ENCODE measurements around the gene FOCAD. TPM values are rescaled to one million over a fixed set of nuclear protein-coding genes. Genes with fewer than 3 reads are reported as not detected.

FOCAD gene
- total and polyA plus RNA-seq, 2 of the 8 experiments (the other 6 are each of a cell fraction or from before 2014, with no cell fraction given): 22.0 to 38.4 TPM

GRCh38 chr9:21039302-21039701, 355.2 kb downstream of the FOCAD start:
- H2BK12ac ChIP-seq (ENCODE audit: low read depth, low read length): no peak overlapping the region
- CTCF ChIA-PET (ENCODE audit: partially characterized antibody): interaction anchor here (1.5 kb wide), 1 partner anchor 1522 kb away, joined by 3 read pairs; no protein-coding TSS in a partner anchor
- no peak overlapping the region for H3K4me3 ChIP-seq (ENCODE audit: extremely low read depth in 1 of 4, insufficient read depth in 2 of 4, low read depth in 3 of 4, low read length in 4 of 4)
- H3K23ac ChIP-seq (ENCODE audit: insufficient read length): no peak overlapping the region
- H2AK5ac ChIP-seq (ENCODE audit: low read depth, low read length): no peak overlapping the region
- H2BK5ac ChIP-seq (ENCODE audit: low read depth, low read length): no peak overlapping the region
- no peak overlapping the region for H2BK120ac ChIP-seq (replicated peaks; ENCODE audit: low read depth, low read length)
- no peak overlapping the region for H4K5ac ChIP-seq (ENCODE audit: insufficient read length, low read depth, low read length)
- DNase-seq (ENCODE audit: low read depth in 1 of 2, low spot score in 2 of 2) (no peak), FAIRE-seq (no peak)
- no peaks in the 10 kb centered on the region; a peak in 2 of 7 replicates for H3K27me3 ChIP-seq (replicated peaks in 1 of 4; ENCODE audit: control insufficient read depth in 3 of 4, extremely low read depth in 1 of 4, insufficient read depth in 3 of 4, low read length in 3 of 4)
- peak overlapping the region; percentile 75 for H3K4ac ChIP-seq (replicated peaks; ENCODE audit: insufficient read length, low read depth, low read length)
- no peak overlapping the region for H2BK20ac ChIP-seq (ENCODE audit: low read length)
- no peak overlapping the region for H3K56ac ChIP-seq (replicated peaks; ENCODE audit: insufficient read length, low read depth, low read length)
- H2BK15ac ChIP-seq (ENCODE audit: low read length): no peak overlapping the region
- no peak overlapping the region for H3K9ac ChIP-seq (replicated peaks in 1 of 4; ENCODE audit: extremely low read depth in 1 of 4, low read depth in 3 of 4, low read length in 3 of 4)
- H3K14ac ChIP-seq (ENCODE audit: insufficient read length): no peak overlapping the region
- no peak overlapping the region for H2AFZ ChIP-seq (ENCODE audit: low read length)
- no peak overlapping the region for H3K18ac ChIP-seq (ENCODE audit: extremely low read depth, low read length)
- 73% methylated on average over 1 of the region's 1 CpG; no CpG with 5 or more reads in 1 of the 2 experiments for WGBS, 2 experiments (ENCODE audit: extremely low coverage in 1 of 2, insufficient coverage in 1 of 2, insufficient read length in 1 of 2, insufficient replicate concordance in 2 of 2, low coverage in 1 of 2, low lambda C conversion rate in 2 of 2, missing lambda C conversion rate in 1 of 2)
- no peaks in the 10 kb centered on the region for H3K23me2 ChIP-seq (ENCODE audit: low read depth, low read length)
- H3K4me2 ChIP-seq (ENCODE audit: insufficient read depth in 1 of 2, low read depth in 2 of 2, low read length in 2 of 2): no peak overlapping the region
- H3K4me1 ChIP-seq (replicated peaks in 1 of 4; ENCODE audit: control insufficient read depth in 3 of 4, insufficient read depth in 4 of 4, low read length in 3 of 4): peaks cover 0 to 2% (median 0%) of the 10 kb centered on the region in 4 experiments; a peak in 1 of 7 replicates
- H4K8ac ChIP-seq (ENCODE audit: extremely low read depth, insufficient read depth, low read length): no peak overlapping the region
- H3K36me3 ChIP-seq (ENCODE audit: control insufficient read depth in 2 of 4, insufficient read depth in 4 of 4, low read length in 3 of 4): no peaks in the 10 kb centered on the region
- POLR2A ChIA-PET (ENCODE audit: partially characterized antibody): no interaction called here
- no peaks in the 10 kb centered on the region for H4K20me1 ChIP-seq (replicated peaks in 1 of 2; ENCODE audit: control insufficient read depth in 1 of 2, insufficient read depth in 2 of 2, low read length in 2 of 2)
- no peak overlapping the region for H3K27ac ChIP-seq (ENCODE audit: low read depth, low read length)
- no peak overlapping the region for H4K91ac ChIP-seq (replicated peaks; ENCODE audit: insufficient read length, low read length)
- H3K79me1 ChIP-seq (ENCODE audit: low read depth, low read length): no peaks in the 10 kb centered on the region
- H3K9me3 ChIP-seq (ENCODE audit: insufficient read depth in 2 of 2, low read depth in 1 of 2, low read length in 1 of 2): no peaks in the 10 kb centered on the region
- TF ChIP-seq CHD2 (IDR thresholded peaks at IDR 0.05; ENCODE audit: low read length): no peak
- no peak for TF ChIP-seq GABPA (IDR thresholded peaks at IDR 0.05; ENCODE audit: borderline replicate concordance, insufficient read depth, low read length)
- TF ChIP-seq POLR2A (IDR thresholded peaks at IDR 0.05; ENCODE audit: control extremely low read depth in 1 of 2, low read depth in 2 of 2, low read length in 2 of 2): no peak
- no peak for TF ChIP-seq RNF2 (IDR thresholded peaks at IDR 0.05; ENCODE audit: borderline replicate concordance, low read depth, low read length, missing control alignments, poor library complexity, severe bottlenecking)
- no peak for TF ChIP-seq BACH1 (IDR thresholded peaks at IDR 0.05; ENCODE audit: low read length)
- TF ChIP-seq CREB1 (IDR thresholded peaks at IDR 0.05): no peak
- no peak for TF ChIP-seq POU5F1 (IDR thresholded peaks at IDR 0.05; ENCODE audit: low read depth, low read length)
- TF ChIP-seq FOSL1 (IDR thresholded peaks at IDR 0.05; ENCODE audit: insufficient read depth, low read depth, low read length): no peak
- no peak for TF ChIP-seq SRF (IDR thresholded peaks at IDR 0.05; ENCODE audit: low read depth, low read length)
- no peak for TF ChIP-seq PHF8 (conservative IDR thresholded peaks at IDR 0.05; ENCODE audit: low read depth, low read length)
- no peak for TF ChIP-seq SUZ12 (IDR thresholded peaks at IDR 0.05; ENCODE audit: low read length)
- no peak for TF ChIP-seq EP300 (IDR thresholded peaks at IDR 0.05; ENCODE audit: borderline replicate concordance in 1 of 2, low read depth in 2 of 2, low read length in 2 of 2)
- no peak for TF ChIP-seq CTBP2 (IDR thresholded peaks at IDR 0.05; ENCODE audit: borderline replicate concordance, insufficient read depth, insufficient read length, low read length)
- no peak for TF ChIP-seq TBP (IDR thresholded peaks at IDR 0.05; ENCODE audit: low read depth, low read length)
- no peaks in the 10 kb centered on the region for H3K79me2 ChIP-seq (ENCODE audit: control insufficient read depth in 1 of 2, insufficient read depth in 2 of 2, low read length in 2 of 2)

Data from H1 (cell line).